Measurements from ENCODE around the gene C5orf24.
"Not testable (repeated sequence)": the region's sequence is repeated elsewhere in the genome, so short reads cannot be mapped to it uniquely, and the experiment has no call there.

C5orf24 gene

DNA sequence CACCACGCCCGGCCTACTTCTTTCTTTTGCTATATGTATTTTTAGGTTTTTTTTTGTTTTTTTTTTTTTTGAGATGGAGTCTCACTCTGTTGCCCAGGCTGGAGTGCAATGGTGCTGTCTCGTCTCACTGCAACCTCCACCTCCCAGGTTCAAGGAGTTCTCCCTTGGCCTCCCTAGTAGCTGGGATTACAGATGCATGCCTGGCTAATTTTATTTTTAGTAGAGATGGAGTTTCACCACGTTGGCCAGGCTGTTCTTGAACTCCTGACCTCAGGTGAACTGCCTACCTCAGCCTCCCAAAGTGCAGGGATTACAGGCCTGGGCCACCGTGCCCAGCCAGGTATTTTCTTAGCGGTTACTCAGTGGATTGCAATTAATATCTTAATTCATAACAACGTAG is 23.9 kb upstream of the C5orf24 start:
- Histone ChIP-seq H3K9me3 (replicated peaks in 1 of 11) (no peaks in the 10 kb centered on the region), H4K20me1 (no peaks in the 10 kb centered on the region), H3K36me3 (peaks cover 76 to 100% (median 91%) of the 10 kb centered on the region in 11 experiments), H3K4me2 (no peak overlapping the region), H3K4me1 (peaks cover 14 to 39% (median 23%) of the 10 kb centered on the region in 10 experiments), H3K9ac (no peak overlapping the region), H3K4me3 (no peak overlapping the region), H3K27ac (no peak overlapping the region), H3K27me3 (no peaks in the 10 kb centered on the region)
- no peak for TF ChIP-seq Cebpa-rat (IDR thresholded peaks at IDR 0.05)

DNA sequence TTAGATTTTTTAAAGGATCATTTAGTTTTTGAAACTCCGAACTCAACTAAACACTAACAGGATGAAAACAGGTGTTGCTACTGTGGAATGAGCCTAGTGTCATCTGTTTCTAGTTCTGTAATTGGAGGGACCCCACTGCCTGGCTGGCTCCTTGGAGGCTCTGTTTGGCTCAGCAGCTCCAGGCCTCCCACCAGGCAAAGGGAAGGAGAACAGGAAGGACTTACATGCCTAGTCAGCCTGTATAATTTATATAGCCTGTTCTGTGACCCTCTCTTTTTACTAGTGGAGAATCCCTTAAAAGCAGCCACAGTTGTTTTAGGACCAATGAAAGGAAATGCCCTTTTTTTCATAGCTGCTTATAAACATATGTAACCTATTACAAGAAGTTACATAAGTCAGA is 21.1 kb upstream of the C5orf24 start:
- Histone ChIP-seq H3K9ac (peak overlapping the region in 8 of 11 experiments; percentile 2 to 50 (median 26); a peak in 8 of 22 replicates), H3K9me3 (replicated peaks in 1 of 11) (no peaks in the 10 kb centered on the region), H3K4me2 (peak overlapping the region; percentile 48 to 83 (median 71); a peak in 21 of 22 replicates), H4K20me1 (no peaks in the 10 kb centered on the region), H3K4me3 (peak overlapping the region in 4 of 10 experiments; percentile 27 to 36 (median 32); a peak in 2 of 20 replicates), H3K36me3 (peaks cover 77 to 100% (median 91%) of the 10 kb centered on the region in 11 experiments), H3K27me3 (no peaks in the 10 kb centered on the region), H3K27ac (peak overlapping the region in 10 of 11 experiments; percentile 22 to 78 (median 72); a peak in 19 of 22 replicates), H3K4me1 (peaks cover 14 to 39% (median 23%) of the 10 kb centered on the region in 10 experiments)
- no peak for TF ChIP-seq Cebpa-rat (IDR thresholded peaks at IDR 0.05)

DNA sequence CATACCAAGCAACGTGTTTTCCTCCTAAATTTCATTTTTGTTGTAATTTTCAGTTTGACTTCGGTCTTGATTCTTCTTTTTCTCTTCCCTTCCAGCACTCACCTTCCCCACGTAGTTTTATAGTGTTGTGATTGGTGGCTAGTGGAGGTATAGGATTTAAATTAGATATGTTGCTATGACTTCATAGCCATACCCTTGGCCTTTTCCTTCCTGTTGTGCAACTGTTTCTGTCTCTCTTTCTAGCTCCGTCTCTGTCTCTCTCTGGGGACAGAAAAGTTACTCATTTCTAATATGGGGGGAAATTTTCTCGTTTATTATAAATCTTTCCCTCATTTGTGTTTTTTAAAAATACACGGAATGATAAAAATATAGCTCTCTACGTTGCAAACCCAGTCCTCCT is 20.6 kb upstream of the C5orf24 start:
- H3K36me3 ChIP-seq = peaks cover 73 to 100% (median 87%) of the 10 kb centered on the region in 11 experiments
- TF ChIP-seq Cebpa-rat (IDR thresholded peaks at IDR 0.05) = peak in 4 of 11 experiments; percentile 56 to 76 (median 72); a peak in 6 of 22 replicates
- peak overlapping the region; percentile 48 to 83 (median 71); a peak in 21 of 22 replicates for H3K4me2 ChIP-seq
- H3K4me3 ChIP-seq = peak overlapping the region in 5 of 10 experiments; percentile 27 to 36 (median 32); a peak in 6 of 20 replicates
- peaks cover 14 to 39% (median 23%) of the 10 kb centered on the region in 10 experiments for H3K4me1 ChIP-seq
- H3K9ac ChIP-seq = peak overlapping the region in 7 of 11 experiments; percentile 21 to 50 (median 39); a peak in 9 of 22 replicates
- peak overlapping the region in 10 of 11 experiments; percentile 22 to 78 (median 72); a peak in 19 of 22 replicates for H3K27ac ChIP-seq
- no peaks in the 10 kb centered on the region for H3K9me3 ChIP-seq (replicated peaks in 1 of 11)
- no peaks in the 10 kb centered on the region for H3K27me3 ChIP-seq
- H4K20me1 ChIP-seq = no peaks in the 10 kb centered on the region

DNA sequence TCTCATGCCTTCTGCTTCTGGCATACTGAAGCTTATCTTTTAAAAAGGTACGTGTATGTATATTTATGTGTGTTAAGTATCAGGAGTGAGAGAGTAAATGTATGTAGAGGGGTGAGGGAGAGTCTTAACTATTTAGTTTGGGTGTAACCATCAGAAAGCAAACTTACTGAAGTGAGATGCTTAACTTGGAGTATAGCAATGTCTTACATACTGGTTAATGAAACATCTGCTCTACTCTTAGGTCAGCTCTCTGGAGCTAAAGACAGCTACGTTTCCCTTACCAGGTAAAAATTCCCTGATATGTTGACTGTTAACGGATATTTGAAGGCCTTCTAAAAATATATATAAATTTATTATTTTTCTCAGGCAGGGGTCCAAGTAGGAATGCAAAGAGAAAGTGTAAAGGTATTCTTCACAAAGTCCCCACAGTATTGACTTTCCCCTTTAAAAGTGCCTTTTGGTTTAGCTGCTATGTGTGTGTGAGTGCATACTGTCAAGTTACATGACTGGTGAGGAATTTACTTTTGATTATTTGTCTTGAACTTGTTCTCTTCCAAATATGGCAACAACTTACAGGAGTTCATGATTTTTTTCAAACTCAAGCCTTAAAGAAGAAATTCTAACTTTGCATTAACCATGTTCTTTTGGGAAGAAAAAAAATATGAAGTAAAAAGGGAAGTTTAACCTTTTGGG is 12.3 kb upstream of the C5orf24 start:
- Histone ChIP-seq H3K9ac (peak overlapping the region in 1 of 11 experiments; percentile 29; a peak in 1 of 22 replicates), H3K27ac (no peak overlapping the region), H3K36me3 (peaks cover 68 to 99% (median 91%) of the 10 kb centered on the region in 11 experiments), H3K4me1 (no peaks in the 10 kb centered on the region), H4K20me1 (no peaks in the 10 kb centered on the region), H3K4me3 (no peak overlapping the region), H3K27me3 (no peaks in the 10 kb centered on the region), H3K9me3 (replicated peaks in 1 of 11) (no peaks in the 10 kb centered on the region), H3K4me2 (no peak overlapping the region)
- TF ChIP-seq Cebpa-rat (IDR thresholded peaks at IDR 0.05) = no peak

DNA sequence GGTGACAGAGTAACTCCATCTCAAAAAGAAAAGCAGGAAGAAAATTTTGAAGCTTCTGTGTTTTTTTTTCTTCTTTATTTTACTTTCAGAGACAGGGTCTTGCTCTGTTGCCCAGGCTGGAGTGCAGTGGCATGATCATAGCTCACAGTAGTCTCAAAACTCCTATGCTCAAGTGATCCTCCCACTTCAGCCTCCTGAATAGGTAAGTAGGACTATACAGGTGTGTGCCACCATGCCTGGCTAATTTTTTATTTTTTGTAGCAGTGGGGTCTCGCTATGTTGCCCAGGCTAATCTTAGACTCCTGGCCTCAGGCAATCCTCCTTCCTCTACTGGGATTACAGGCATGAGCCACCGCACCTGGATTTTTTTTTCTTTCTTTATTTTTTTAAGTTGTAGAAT is 10.1 kb upstream of the C5orf24 start:
- H3K27ac ChIP-seq = no peak overlapping the region
- no peak overlapping the region for H3K9ac ChIP-seq
- no peak overlapping the region for H3K4me3 ChIP-seq
- peaks cover 72 to 99% (median 92%) of the 10 kb centered on the region in 11 experiments for H3K36me3 ChIP-seq
- no peaks in the 10 kb centered on the region for H3K27me3 ChIP-seq
- H3K9me3 ChIP-seq (replicated peaks in 1 of 11) = no peaks in the 10 kb centered on the region
- H4K20me1 ChIP-seq = no peaks in the 10 kb centered on the region
- no peaks in the 10 kb centered on the region for H3K4me1 ChIP-seq
- no peak overlapping the region for H3K4me2 ChIP-seq
- no peak for TF ChIP-seq Cebpa-rat (IDR thresholded peaks at IDR 0.05)

DNA sequence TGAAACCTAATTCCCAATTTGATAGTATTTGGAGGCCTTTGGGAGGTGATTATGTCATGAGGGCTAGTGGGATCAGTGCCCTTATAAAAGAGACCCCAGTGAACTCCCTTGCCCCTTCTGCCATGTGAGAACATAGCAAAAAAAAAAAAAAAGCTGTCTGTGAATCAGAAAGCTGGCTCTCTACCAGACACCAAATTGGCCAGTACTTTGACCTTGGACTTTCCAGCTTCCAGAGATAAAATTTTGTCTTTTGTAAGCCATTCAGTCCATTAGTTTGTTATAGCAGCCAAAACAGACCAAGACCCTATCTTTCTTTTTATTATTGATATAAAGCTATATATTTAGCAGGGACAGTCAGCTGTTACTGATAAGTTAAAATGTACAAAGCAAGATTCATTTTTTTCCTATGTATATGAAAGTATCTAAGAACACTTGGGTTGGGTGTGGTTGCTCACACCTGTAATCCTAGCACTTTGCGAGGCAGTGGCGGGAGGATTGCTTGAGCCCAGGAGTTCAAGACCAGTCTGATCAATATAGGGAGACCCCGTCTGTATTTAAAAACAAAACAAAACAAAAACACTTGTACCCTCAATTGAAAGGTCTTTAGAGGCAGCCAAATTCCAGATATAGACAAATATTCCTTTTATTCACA is 8.1 kb upstream of the C5orf24 start:
- Histone ChIP-seq H3K36me3 (peaks cover 70 to 98% (median 85%) of the 10 kb centered on the region in 11 experiments), H3K27ac (no peak overlapping the region), H3K4me3 (no peak overlapping the region), H3K4me2 (no peak overlapping the region), H3K4me1 (no peaks in the 10 kb centered on the region), H4K20me1 (no peaks in the 10 kb centered on the region), H3K9me3 (replicated peaks in 1 of 11) (no peaks in the 10 kb centered on the region), H3K27me3 (no peaks in the 10 kb centered on the region), H3K9ac (no peak overlapping the region)
- TF ChIP-seq Cebpa-rat (IDR thresholded peaks at IDR 0.05) = no peak

DNA sequence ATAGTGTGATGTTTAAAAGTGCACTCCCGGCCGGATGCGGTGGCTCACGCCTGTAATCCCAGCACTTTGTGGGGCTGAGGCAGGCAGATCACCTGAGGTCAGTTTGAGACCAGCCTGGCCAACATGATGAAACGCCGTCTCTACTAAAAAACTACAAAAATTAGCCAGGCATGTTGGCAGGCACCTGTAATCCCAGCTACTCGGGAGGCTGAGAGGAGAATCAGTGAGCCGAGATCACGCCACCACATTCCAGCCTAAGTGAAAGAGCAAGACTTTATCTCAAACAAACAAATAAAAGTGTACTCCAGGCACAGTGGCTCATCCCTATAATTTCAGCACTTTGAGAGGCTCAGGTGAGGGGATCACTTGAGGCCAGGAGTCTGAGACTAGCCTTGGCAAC is 7.4 kb upstream of the C5orf24 start:
- H3K9ac ChIP-seq; H3K9me3 ChIP-seq (replicated peaks in 1 of 11); H3K4me3 ChIP-seq; H3K27ac ChIP-seq; H3K4me1 ChIP-seq; H3K27me3 ChIP-seq; H4K20me1 ChIP-seq; H3K4me2 ChIP-seq: not testable (repeated sequence)
- peaks cover 67 to 91% (median 78%) of the 10 kb centered on the region in 11 experiments for H3K36me3 ChIP-seq

DNA sequence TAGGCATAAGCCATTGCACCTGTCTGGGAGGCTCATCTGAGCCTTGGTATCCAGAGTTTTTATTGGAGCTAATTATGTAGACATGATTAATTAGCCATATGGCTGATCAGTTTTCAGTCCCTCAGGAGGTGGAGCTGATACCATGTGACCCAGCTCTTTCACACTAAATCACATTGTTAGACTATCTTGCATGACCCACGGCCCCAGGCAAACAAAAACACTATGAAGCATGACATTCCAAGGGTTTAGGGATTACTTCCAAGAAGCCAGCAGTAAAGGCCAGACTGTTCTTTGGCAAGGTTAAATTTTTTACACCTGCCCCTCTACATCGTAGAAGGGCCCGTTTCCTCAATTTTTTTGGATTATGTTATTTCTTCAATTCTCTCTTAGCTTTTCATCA is 5.0 kb upstream of the C5orf24 start:
- Histone ChIP-seq H3K4me1 (peaks cover 5 to 10% (median 8%) of the 10 kb centered on the region in 10 experiments; a peak in 18 of 20 replicates), H3K4me2 (no peak overlapping the region), H3K27me3 (no peaks in the 10 kb centered on the region), H3K27ac (no peak overlapping the region), H4K20me1 (no peaks in the 10 kb centered on the region), H3K9me3 (replicated peaks in 1 of 11) (no peaks in the 10 kb centered on the region), H3K4me3 (no peak overlapping the region), H3K9ac (no peak overlapping the region), H3K36me3 (peaks cover 45 to 70% (median 55%) of the 10 kb centered on the region in 11 experiments)
- no peak for TF ChIP-seq Cebpa-rat (IDR thresholded peaks at IDR 0.05)

DNA sequence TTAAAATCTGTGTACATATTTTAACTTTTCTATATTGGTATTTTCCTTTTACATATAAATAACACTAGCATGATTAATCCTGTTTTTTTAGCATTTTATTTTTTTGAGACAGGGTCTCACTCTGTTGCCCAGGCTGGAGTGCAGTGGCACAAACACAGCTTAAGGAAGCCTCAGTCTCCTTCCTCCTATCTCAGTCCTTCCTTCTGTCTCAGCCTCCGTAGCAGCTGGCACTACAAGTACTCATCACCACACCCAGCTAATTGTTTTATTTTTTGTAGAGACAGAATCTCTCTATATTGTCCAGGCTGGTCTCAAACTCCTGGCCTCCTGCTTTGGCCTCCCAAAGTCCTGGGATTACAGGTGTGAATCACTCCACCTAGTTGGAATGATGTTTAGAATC is 1.5 kb upstream of the C5orf24 start:
- H4K20me1 ChIP-seq = peaks cover 1 to 24% (median 18%) of the 10 kb centered on the region in 11 experiments; a peak in 16 of 22 replicates
- H3K27me3 ChIP-seq = no peaks in the 10 kb centered on the region
- no peak overlapping the region for H3K4me2 ChIP-seq
- no peak overlapping the region for H3K4me3 ChIP-seq
- H3K9me3 ChIP-seq (replicated peaks in 1 of 11) = no peaks in the 10 kb centered on the region
- H3K9ac ChIP-seq = peak overlapping the region in 2 of 11 experiments; percentile 98 to 99; a peak in 2 of 22 replicates
- no peak for TF ChIP-seq Cebpa-rat (IDR thresholded peaks at IDR 0.05)
- no peak overlapping the region for H3K27ac ChIP-seq
- H3K4me1 ChIP-seq = peaks cover 24 to 33% (median 28%) of the 10 kb centered on the region in 10 experiments
- H3K36me3 ChIP-seq = peaks cover 23 to 57% (median 42%) of the 10 kb centered on the region in 11 experiments

Measured in BLaER1 treated with 17β-estradiol and CSF1 and Interleukin-3, amounts not matched to agents 10 nM and 100 nM (cell line).